ENCODE measurements around the gene RBM34. TPM values are rescaled to one million over a fixed set of nuclear protein-coding genes. Genes with fewer than 3 reads are reported as not detected.
"Not testable (repeated sequence)": the region's sequence is repeated elsewhere in the genome, so short reads cannot be mapped to it uniquely, and the experiment has no call there.

RBM34 gene
- total RNA-seq, 1 experiment from 2014 or later = 184 TPM

GRCh38 chr1:235205687-235206086 lies 44.6 kb upstream of the RBM34 start:
- ChIA-PET POLR2A (interaction anchor here (0.7 to 1.2 kb wide), 6 partner anchors 11 to 815 kb away, joined by 3 to 5 read pairs (median 4); partner anchors contain the start of gene RBM34), CTCF (interaction anchor here (1.1 to 1.4 kb wide), 3 partner anchors 9 to 210 kb away, joined by 3 to 7 read pairs (median 5); no protein-coding TSS in a partner anchor)
- H3K27me3 Mint-ChIP-seq (ENCODE audit: insufficient read depth, unreplicated experiment) = no peaks in the 10 kb centered on the region
- no peak for DNase-seq (ENCODE audit: unreplicated experiment)
- no peaks in the 10 kb centered on the region for H3K9me3 Mint-ChIP-seq (ENCODE audit: unreplicated experiment)
- no peak overlapping the region for H3K27ac Mint-ChIP-seq (ENCODE audit: low read depth, unreplicated experiment)
- TF ChIP-seq CTCF (IDR thresholded peaks at IDR 0.05; ENCODE audit: unreplicated experiment) = no peak
- H3K4me1 Mint-ChIP-seq (ENCODE audit: insufficient read depth, unreplicated experiment) = no peaks in the 10 kb centered on the region
- BruUV-seq (replicated peaks) = no TSS peak
- H3K4me3 Mint-ChIP-seq (ENCODE audit: unreplicated experiment) = no peak overlapping the region
- intact Hi-C loops (cut with micrococcal nuclease) = no loop called here
- peaks cover 75% of the 10 kb centered on the region for H3K36me3 Mint-ChIP-seq (ENCODE audit: insufficient read depth, unreplicated experiment)

GRCh38 chr1:235203428-235203827 lies 42.4 kb upstream of the RBM34 start:
- no peak for TF ChIP-seq CTCF (IDR thresholded peaks at IDR 0.05; ENCODE audit: unreplicated experiment)
- no TSS peak for BruUV-seq (replicated peaks)

DNA sequence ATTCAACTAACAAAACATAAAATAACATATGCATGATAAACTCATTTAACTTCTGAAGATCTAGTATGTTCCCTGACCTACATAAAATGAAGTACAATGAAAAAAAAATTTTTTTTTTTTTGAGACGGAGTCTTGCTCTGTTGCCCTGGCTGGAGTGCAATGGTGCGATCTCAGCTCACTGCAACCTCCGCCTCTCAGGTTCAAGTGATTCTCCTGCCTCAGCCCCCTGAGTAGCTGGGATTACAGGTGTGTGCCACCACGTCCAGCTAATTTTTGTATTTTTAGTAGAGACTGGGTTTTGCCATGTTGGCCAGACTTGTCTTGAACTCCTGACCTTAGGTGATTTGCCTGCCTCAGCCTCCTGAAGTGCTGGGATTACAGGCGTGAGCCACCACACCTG lies 41.4 kb upstream of the RBM34 start:
- DNase-seq (ENCODE audit: unreplicated experiment); BruUV-seq (replicated peaks); H3K4me1 Mint-ChIP-seq (ENCODE audit: insufficient read depth, unreplicated experiment); H3K4me3 Mint-ChIP-seq (ENCODE audit: unreplicated experiment); CTCF ChIA-PET; intact Hi-C loops (cut with micrococcal nuclease); H3K9me3 Mint-ChIP-seq (ENCODE audit: unreplicated experiment); H3K27me3 Mint-ChIP-seq (ENCODE audit: insufficient read depth, unreplicated experiment); H3K27ac Mint-ChIP-seq (ENCODE audit: low read depth, unreplicated experiment): not testable (repeated sequence)
- H3K36me3 Mint-ChIP-seq (ENCODE audit: insufficient read depth, unreplicated experiment) = peaks cover 61% of the 10 kb centered on the region
- POLR2A ChIA-PET = interaction anchor here (0.7 to 1.6 kb wide), 2 partner anchors 126 to 1544 kb away, joined by 4 to 6 read pairs; partner anchors contain the start of genes ARID4B and GGPS1

More at GRCh38 chr1:235203428-235203827, 42.4 kb upstream of the RBM34 start:
- intact Hi-C loops (cut with micrococcal nuclease) = no loop called here
- Mint-ChIP-seq H3K4me3 (ENCODE audit: unreplicated experiment) (no peak overlapping the region), H3K36me3 (ENCODE audit: insufficient read depth, unreplicated experiment) (peaks cover 69% of the 10 kb centered on the region), H3K27ac (ENCODE audit: low read depth, unreplicated experiment) (no peak overlapping the region), H3K27me3 (ENCODE audit: insufficient read depth, unreplicated experiment) (no peaks in the 10 kb centered on the region), H3K9me3 (ENCODE audit: unreplicated experiment) (no peaks in the 10 kb centered on the region), H3K4me1 (ENCODE audit: insufficient read depth, unreplicated experiment) (peaks cover 9% of the 10 kb centered on the region)
- ChIA-PET CTCF (interaction anchor here (0.5 kb wide), 1 partner anchor 44 kb away, joined by 3 read pairs; no protein-coding TSS in a partner anchor), POLR2A (interaction anchor here (0.6 to 1.6 kb wide), 2 partner anchors 125 to 442 kb away, joined by 6 read pairs; partner anchors contain the start of genes ARID4B and GGPS1)
- DNase-seq (ENCODE audit: unreplicated experiment) = no peak

- Mint-ChIP-seq H3K9me3 (ENCODE audit: unreplicated experiment) (no peaks in the 10 kb centered on the region), H3K36me3 (ENCODE audit: insufficient read depth, unreplicated experiment) (peaks cover 44% of the 10 kb centered on the region), H3K4me3 (ENCODE audit: unreplicated experiment) (no peak overlapping the region), H3K27ac (ENCODE audit: low read depth, unreplicated experiment) (peak overlapping the region; percentile 13), H3K27me3 (ENCODE audit: insufficient read depth, unreplicated experiment) (no peaks in the 10 kb centered on the region), H3K4me1 (ENCODE audit: insufficient read depth, unreplicated experiment) (peaks cover 9% of the 10 kb centered on the region)
- DNase-seq (ENCODE audit: unreplicated experiment) = peak; percentile 44
- POLR2A ChIA-PET = interaction anchor here (0.7 to 1.7 kb wide), 7 partner anchors 11 to 245 kb away, joined by 3 to 5 read pairs (median 4); no protein-coding TSS in a partner anchor
- CTCF ChIA-PET = interaction anchor here (0.6 to 2.0 kb wide), 9 partner anchors 13 to 455 kb away, joined by 3 to 8 read pairs (median 3); no protein-coding TSS in a partner anchor
- peak; percentile 31 for TF ChIP-seq CTCF (IDR thresholded peaks at IDR 0.05; ENCODE audit: unreplicated experiment)
- intact Hi-C loops (cut with micrococcal nuclease) = loop anchor here (1.0 kb wide), 1 partner anchor 218 kb away; no protein-coding TSS in a partner anchor
- no TSS peak for BruUV-seq (replicated peaks)
Observed at GRCh38 chr1:235199441-235199840, 38.4 kb upstream of the RBM34 start.
